ENCODE data around the gene XCL2. TPM values are rescaled to one million over a fixed set of nuclear protein-coding genes. Genes with fewer than 3 reads are reported as not detected.
A peak's percentile ranks its signal among the peaks of the same experiment; 100 is the strongest.

XCL2 gene
- total and polyA plus RNA-seq, 10 of the 15 experiments (the other 5 are each of a cell fraction or from before 2014, with no cell fraction given) = 0.50 to 299 (median 4.8) TPM

DNA sequence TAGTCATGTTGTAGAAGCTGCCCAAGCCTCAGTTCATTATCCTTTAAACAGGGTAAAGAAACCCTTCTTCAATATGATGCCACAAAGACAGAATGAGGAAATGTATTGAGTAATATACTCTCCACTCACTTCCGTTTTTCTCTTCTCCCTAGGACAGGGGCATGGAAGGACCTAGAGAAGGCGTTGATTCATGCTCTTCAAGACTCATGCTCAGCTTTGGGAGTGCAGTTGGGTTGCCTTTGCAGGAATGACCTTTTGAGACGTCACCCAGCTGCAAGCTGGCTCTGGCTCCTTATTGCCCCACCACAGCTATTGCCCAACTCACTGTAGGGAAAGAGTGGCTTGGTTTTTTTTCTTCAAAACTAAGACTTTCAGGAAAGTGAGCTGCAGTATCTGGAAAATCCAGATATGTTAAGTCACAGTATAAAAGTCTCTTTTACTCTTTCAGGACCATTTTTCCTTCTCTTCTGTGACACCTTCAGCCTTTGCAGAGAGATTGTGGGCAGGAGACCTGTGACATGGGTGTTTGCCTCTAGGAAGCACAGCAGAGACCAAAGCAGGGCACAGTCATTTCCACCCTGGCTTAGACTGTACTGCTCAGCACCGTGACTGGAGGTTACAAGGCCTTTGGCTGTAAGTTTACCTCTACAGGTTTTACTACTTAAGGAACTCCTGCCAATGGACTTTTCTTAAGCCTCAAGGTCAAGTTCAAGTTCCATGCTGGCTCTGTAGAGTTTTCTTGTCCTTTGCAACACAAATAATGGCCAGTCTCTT is 39.5 kb downstream of the XCL2 start (continued):
- TF ChIP-seq, protein P1, sequence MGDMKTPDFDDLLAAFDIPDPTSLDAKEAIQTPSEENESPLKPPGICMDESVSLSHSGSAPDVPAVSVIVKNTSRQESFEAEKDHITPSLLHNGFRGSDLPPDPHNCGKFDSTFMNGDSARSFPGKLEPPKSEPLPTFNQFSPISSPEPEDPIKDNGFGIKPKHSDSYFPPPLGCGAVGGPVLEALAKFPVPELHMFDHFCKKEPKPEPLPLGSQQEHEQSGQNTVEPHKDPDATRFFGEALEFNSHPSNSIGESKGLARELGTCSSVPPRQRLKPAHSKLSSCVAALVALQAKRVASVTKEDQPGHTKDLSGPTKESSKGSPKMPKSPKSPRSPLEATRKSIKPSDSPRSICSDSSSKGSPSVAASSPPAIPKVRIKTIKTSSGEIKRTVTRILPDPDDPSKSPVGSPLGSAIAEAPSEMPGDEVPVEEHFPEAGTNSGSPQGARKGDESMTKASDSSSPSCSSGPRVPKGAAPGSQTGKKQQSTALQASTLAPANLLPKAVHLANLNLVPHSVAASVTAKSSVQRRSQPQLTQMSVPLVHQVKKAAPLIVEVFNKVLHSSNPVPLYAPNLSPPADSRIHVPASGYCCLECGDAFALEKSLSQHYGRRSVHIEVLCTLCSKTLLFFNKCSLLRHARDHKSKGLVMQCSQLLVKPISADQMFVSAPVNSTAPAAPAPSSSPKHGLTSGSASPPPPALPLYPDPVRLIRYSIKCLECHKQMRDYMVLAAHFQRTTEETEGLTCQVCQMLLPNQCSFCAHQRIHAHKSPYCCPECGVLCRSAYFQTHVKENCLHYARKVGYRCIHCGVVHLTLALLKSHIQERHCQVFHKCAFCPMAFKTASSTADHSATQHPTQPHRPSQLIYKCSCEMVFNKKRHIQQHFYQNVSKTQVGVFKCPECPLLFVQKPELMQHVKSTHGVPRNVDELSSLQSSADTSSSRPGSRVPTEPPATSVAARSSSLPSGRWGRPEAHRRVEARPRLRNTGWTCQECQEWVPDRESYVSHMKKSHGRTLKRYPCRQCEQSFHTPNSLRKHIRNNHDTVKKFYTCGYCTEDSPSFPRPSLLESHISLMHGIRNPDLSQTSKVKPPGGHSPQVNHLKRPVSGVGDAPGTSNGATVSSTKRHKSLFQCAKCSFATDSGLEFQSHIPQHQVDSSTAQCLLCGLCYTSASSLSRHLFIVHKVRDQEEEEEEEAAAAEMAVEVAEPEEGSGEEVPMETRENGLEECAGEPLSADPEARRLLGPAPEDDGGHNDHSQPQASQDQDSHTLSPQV (IDR thresholded peaks at IDR 0.05) = no peak
- TF ChIP-seq, protein P2, sequence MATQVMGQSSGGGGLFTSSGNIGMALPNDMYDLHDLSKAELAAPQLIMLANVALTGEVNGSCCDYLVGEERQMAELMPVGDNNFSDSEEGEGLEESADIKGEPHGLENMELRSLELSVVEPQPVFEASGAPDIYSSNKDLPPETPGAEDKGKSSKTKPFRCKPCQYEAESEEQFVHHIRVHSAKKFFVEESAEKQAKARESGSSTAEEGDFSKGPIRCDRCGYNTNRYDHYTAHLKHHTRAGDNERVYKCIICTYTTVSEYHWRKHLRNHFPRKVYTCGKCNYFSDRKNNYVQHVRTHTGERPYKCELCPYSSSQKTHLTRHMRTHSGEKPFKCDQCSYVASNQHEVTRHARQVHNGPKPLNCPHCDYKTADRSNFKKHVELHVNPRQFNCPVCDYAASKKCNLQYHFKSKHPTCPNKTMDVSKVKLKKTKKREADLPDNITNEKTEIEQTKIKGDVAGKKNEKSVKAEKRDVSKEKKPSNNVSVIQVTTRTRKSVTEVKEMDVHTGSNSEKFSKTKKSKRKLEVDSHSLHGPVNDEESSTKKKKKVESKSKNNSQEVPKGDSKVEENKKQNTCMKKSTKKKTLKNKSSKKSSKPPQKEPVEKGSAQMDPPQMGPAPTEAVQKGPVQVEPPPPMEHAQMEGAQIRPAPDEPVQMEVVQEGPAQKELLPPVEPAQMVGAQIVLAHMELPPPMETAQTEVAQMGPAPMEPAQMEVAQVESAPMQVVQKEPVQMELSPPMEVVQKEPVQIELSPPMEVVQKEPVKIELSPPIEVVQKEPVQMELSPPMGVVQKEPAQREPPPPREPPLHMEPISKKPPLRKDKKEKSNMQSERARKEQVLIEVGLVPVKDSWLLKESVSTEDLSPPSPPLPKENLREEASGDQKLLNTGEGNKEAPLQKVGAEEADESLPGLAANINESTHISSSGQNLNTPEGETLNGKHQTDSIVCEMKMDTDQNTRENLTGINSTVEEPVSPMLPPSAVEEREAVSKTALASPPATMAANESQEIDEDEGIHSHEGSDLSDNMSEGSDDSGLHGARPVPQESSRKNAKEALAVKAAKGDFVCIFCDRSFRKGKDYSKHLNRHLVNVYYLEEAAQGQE (IDR thresholded peaks at IDR 0.05; ENCODE audit: low read depth, low read length) = no peak
- TF ChIP-seq SUZ12 (IDR thresholded peaks at IDR 0.05; ENCODE audit: unreplicated experiment) (no peak), POU2F2 (IDR thresholded peaks at IDR 0.05; ENCODE audit: borderline replicate concordance, low read depth, low read length) (no peak), EZH2 (IDR thresholded peaks at IDR 0.05; ENCODE audit: borderline replicate concordance, control insufficient read depth, low read depth, low read length) (no peak), ZSCAN29 (IDR thresholded peaks at IDR 0.05) (no peak), SPI1 (IDR thresholded peaks at IDR 0.05; ENCODE audit: borderline replicate concordance, insufficient read depth, low read depth, low read length) (peak; percentile 92), JUNB (IDR thresholded peaks at IDR 0.05) (peak; percentile 39), YBX1 (IDR thresholded peaks at IDR 0.05) (no peak), HCFC1 (IDR thresholded peaks at IDR 0.05; ENCODE audit: low read length) (no peak), ETV6 (conservative IDR thresholded peaks at IDR 0.05 in 1 of 2, IDR thresholded peaks at IDR 0.05 in 1 of 2; ENCODE audit: borderline replicate concordance in 1 of 2, low read depth in 1 of 2) (no peak), SUPT20H (IDR thresholded peaks at IDR 0.05; ENCODE audit: borderline replicate concordance, control insufficient read depth, low read depth, low read length) (no peak)
- TF ChIP-seq, protein P3, sequence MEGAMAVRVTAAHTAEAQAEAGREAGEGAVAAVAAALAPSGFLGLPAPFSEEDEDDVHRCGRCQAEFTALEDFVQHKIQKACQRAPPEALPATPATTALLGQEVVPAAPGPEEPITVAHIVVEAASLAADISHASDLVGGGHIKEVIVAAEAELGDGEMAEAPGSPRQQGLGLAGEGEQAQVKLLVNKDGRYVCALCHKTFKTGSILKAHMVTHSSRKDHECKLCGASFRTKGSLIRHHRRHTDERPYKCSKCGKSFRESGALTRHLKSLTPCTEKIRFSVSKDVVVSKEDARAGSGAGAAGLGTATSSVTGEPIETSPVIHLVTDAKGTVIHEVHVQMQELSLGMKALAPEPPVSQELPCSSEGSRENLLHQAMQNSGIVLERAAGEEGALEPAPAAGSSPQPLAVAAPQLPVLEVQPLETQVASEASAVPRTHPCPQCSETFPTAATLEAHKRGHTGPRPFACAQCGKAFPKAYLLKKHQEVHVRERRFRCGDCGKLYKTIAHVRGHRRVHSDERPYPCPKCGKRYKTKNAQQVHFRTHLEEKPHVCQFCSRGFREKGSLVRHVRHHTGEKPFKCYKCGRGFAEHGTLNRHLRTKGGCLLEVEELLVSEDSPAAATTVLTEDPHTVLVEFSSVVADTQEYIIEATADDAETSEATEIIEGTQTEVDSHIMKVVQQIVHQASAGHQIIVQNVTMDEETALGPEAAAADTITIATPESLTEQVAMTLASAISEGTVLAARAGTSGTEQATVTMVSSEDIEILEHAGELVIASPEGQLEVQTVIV (IDR thresholded peaks at IDR 0.05; ENCODE audit: borderline replicate concordance, partially characterized antibody) = no peak
- TF ChIP-seq, protein P4, sequence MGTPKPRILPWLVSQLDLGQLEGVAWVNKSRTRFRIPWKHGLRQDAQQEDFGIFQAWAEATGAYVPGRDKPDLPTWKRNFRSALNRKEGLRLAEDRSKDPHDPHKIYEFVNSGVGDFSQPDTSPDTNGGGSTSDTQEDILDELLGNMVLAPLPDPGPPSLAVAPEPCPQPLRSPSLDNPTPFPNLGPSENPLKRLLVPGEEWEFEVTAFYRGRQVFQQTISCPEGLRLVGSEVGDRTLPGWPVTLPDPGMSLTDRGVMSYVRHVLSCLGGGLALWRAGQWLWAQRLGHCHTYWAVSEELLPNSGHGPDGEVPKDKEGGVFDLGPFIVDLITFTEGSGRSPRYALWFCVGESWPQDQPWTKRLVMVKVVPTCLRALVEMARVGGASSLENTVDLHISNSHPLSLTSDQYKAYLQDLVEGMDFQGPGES (IDR thresholded peaks at IDR 0.05) = no peak
